CD14-positive monocyte (primary cell): ENCODE measurements around the gene MED26. TPM values are rescaled to one million over a fixed set of nuclear protein-coding genes. Genes with fewer than 3 reads are reported as not detected.

ENCODE experiments used
- DNase-seq, 3 donors: peaks; one replicate each; pipeline ENCODE4 v3.0.0-alpha.2; 2011 to 2022
- H2AFZ ChIP-seq: 2 replicates; pipeline ENCODE4 v1.6.0; 2012; ENCODE audit warnings: mild to moderate bottlenecking, low read depth, low read length, inconsistent platforms; ENCODE audit not compliant: insufficient read depth, poor library complexity, severe bottlenecking
- H3K27ac ChIP-seq, 2 donors: 1 replicate in 1 of 2; 2 replicates in 1 of 2; pipeline ENCODE4 v1.5.1; 2012 to 2013; ENCODE audit warnings: low read length in 2 of 2, control low read depth in 1 of 2, inconsistent platforms in 1 of 2, low read depth in 1 of 2, mild to moderate bottlenecking in 1 of 2
- H3K27me3 ChIP-seq, 2 donors: one replicate each; pipeline versions ENCODE4 v1.6.0 to v1.6.1; 2011 to 2013; ENCODE audit warnings: low read length in 2 of 2; ENCODE audit not compliant: control insufficient read depth in 2 of 2, insufficient read depth in 2 of 2
- H3K36me3 ChIP-seq, 2 donors: replicated peaks in 1 of 2; 1 replicate in 1 of 2; 2 replicates in 1 of 2; pipeline versions ENCODE4 v1.5.1 to v1.6.1; 2012 to 2013; ENCODE audit warnings: low read length in 2 of 2, control low read depth in 1 of 2, inconsistent platforms in 1 of 2, mild to moderate bottlenecking in 1 of 2; ENCODE audit not compliant: insufficient read depth in 2 of 2, control insufficient read depth in 1 of 2
- H3K4me1 ChIP-seq, 2 donors: 1 replicate in 1 of 2; 2 replicates in 1 of 2; pipeline versions ENCODE4 v1.5.1 to v1.6.1; 2012 to 2013; ENCODE audit warnings: low read length in 2 of 2, control low read depth in 1 of 2, inconsistent platforms in 1 of 2, mild to moderate bottlenecking in 1 of 2, moderate library complexity in 1 of 2; ENCODE audit not compliant: insufficient read depth in 2 of 2, control insufficient read depth in 1 of 2
- H3K4me2 ChIP-seq: replicated peaks from 2 replicates; pipeline ENCODE3; 2012; ENCODE audit warnings: low read length, moderate library complexity, mild to moderate bottlenecking; ENCODE audit not compliant: poor library complexity, severe bottlenecking; ENCODE audit errors: extremely low read depth
- H3K4me3 ChIP-seq, 3 experiments: fragments of 200-600 bp in 1 of 3; sonication (generic) in 1 of 3; replicated peaks in 1 of 3; 1 replicate in 2 of 3; 2 replicates in 1 of 3; pipeline ENCODE4 v1.5.1; 2011 to 2013; ENCODE audit warnings: low read length in 3 of 3, mild to moderate bottlenecking in 3 of 3, control low read depth in 2 of 3, low read depth in 2 of 3, inconsistent platforms in 1 of 3, moderate library complexity in 1 of 3
- H3K79me2 ChIP-seq: 2 replicates; pipeline ENCODE4 v1.6.0; 2012; ENCODE audit warnings: mild to moderate bottlenecking, control low read depth, inconsistent platforms, low read length, moderate library complexity; ENCODE audit not compliant: insufficient read depth
- H3K9ac ChIP-seq: 2 replicates; pipeline ENCODE4 v1.6.0; 2017; ENCODE audit warnings: low read length, mild to moderate bottlenecking; ENCODE audit not compliant: insufficient read depth, poor library complexity, severe bottlenecking
- H3K9me3 ChIP-seq, 2 donors: replicated peaks in 1 of 2; 1 replicate in 1 of 2; 2 replicates in 1 of 2; pipeline versions ENCODE4 v1.5.1 to v1.6.1; 2012 to 2013; ENCODE audit warnings: low read length in 2 of 2, control low read depth in 1 of 2; ENCODE audit not compliant: control insufficient read depth in 1 of 2, insufficient read depth in 1 of 2
- H4K20me1 ChIP-seq: 2 replicates; pipeline ENCODE4 v1.6.0; 2012; ENCODE audit warnings: mild to moderate bottlenecking, low read length, control low read depth, moderate library complexity; ENCODE audit not compliant: insufficient read depth
- H3K27ac Mint-ChIP-seq, 7 donors: one replicate each; pipeline ENCODE4 v1.8.0; 2020; ENCODE audit warnings: mild to moderate bottlenecking in 7 of 7, mixed read lengths in 7 of 7, moderate library complexity in 6 of 7, inconsistent platforms in 2 of 7
- H3K27me3 Mint-ChIP-seq, 3 donors: one replicate each; pipeline ENCODE4 v1.8.0; 2021 to 2022; ENCODE audit warnings: low read depth in 3 of 3, mild to moderate bottlenecking in 3 of 3, mixed read lengths in 3 of 3, moderate library complexity in 3 of 3, inconsistent platforms in 1 of 3
- H3K36me3 Mint-ChIP-seq, 2 donors: one replicate each; pipeline ENCODE4 v1.8.0; 2020; ENCODE audit warnings: mixed read lengths in 2 of 2, inconsistent platforms in 1 of 2, mild to moderate bottlenecking in 1 of 2
- H3K4me1 Mint-ChIP-seq: one replicate; pipeline ENCODE4 v1.8.0; 2020; ENCODE audit warnings: mild to moderate bottlenecking, mixed read lengths
- H3K4me3 Mint-ChIP-seq, 2 donors: one replicate each; pipeline ENCODE4 v1.8.0; 2020; ENCODE audit warnings: mild to moderate bottlenecking in 2 of 2, mixed read lengths in 2 of 2, moderate library complexity in 1 of 2
- H3K9me3 Mint-ChIP-seq, 7 donors: one replicate each; pipeline ENCODE4 v1.8.0; 2020 to 2022; ENCODE audit warnings: mixed read lengths in 7 of 7, mild to moderate bottlenecking in 6 of 7, moderate library complexity in 6 of 7, inconsistent platforms in 2 of 7
- WGBS: methylation state at CpG from one replicate; pipeline ENCODE4 v1.1.5; 2013; ENCODE audit warnings: missing lambda C conversion rate; ENCODE audit not compliant: insufficient coverage; 5-methylcytosine and 5-hydroxymethylcytosine counted together
- intact Hi-C, 2 donors: fragments of 100-400 bp; cut with micrococcal nuclease; formaldehyde crosslinking; loops; one replicate each; pipeline versions ENCODE4 v1.15.0 to v1.15.1; 2023
- polyA plus RNA-seq, 3 donors: library from polyadenylated mRNA; depleted of rRNA in 1 of 3; unstranded in 2 of 3; stranded (reverse) in 1 of 3; fragments of 300-500 nt in 2 of 3; fragments of >200 nt in 1 of 3; fragmentation: Illumina TruSeq in 2 of 3; gene quantifications; 1 replicate in 2 of 3; 2 replicates in 1 of 3; pipeline ENCODE4 v1.2.3, GENCODE V29; 2012 to 2021
- TF ChIP-seq, protein P1 (sequence below): fragments of 200-600 bp; IDR thresholded peaks from one replicate; pipeline ENCODE4 v1.8.0; 2022; ENCODE audit warnings: antibody characterized with exemption, mild to moderate bottlenecking

MED26 gene
- polyA plus RNA-seq, 3 donors, result 1.1 to 7.1 (median 2.1) TPM

DNA sequence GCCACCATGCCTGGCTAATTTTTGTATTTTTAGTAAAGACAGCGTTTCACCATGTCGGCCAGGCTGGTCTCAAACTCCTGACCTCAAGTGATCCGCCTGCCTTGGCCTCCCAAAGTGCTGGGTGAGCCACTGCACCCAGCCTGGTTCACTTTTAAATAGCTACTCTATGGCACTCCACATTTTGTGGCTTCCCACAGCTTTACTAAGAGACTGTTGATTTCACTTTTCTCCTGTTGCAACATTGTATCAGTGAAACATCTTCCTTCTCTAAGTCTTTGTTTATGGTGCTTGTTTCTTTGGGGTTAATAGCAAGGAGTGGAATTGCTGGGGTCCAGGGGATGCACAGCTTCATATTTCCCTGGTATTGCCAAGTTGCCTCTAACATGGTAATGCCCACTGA is 45.2 kb upstream of the MED26 start:
- peaks cover 50% of the 10 kb centered on the region for H3K4me1 Mint-ChIP-seq
- Histone ChIP-seq H3K9me3 (no peaks in the 10 kb centered on the region), H3K4me2 (peak overlapping the region; percentile 19), H4K20me1 (no peaks in the 10 kb centered on the region), H3K27ac (peak overlapping the region; percentile 33 to 79), H3K9ac (no peak overlapping the region), H3K4me1 (peaks cover 44 to 71% of the 10 kb centered on the region in 2 donors), H2AFZ (no peak overlapping the region), H3K79me2 (peaks cover 9% of the 10 kb centered on the region), H3K36me3 (peaks cover 0 to 6% of the 10 kb centered on the region in 2 donors), H3K27me3 (no peaks in the 10 kb centered on the region), H3K4me3 (peak overlapping the region in 1 of 3 experiments; percentile 21)
- H3K36me3 Mint-ChIP-seq, result peaks cover 7 to 24% of the 10 kb centered on the region in 2 donors
- peak overlapping the region in 1 of 2 donors; percentile 13 for H3K4me3 Mint-ChIP-seq
- 37% methylated on average over 3 of the region's 3 CpGs for WGBS
- no peak for DNase-seq
- H3K9me3 Mint-ChIP-seq, result peaks cover 0 to 2% (median 0%) of the 10 kb centered on the region in 7 donors
- intact Hi-C loops, result no loop called here
- TF ChIP-seq, protein P1, sequence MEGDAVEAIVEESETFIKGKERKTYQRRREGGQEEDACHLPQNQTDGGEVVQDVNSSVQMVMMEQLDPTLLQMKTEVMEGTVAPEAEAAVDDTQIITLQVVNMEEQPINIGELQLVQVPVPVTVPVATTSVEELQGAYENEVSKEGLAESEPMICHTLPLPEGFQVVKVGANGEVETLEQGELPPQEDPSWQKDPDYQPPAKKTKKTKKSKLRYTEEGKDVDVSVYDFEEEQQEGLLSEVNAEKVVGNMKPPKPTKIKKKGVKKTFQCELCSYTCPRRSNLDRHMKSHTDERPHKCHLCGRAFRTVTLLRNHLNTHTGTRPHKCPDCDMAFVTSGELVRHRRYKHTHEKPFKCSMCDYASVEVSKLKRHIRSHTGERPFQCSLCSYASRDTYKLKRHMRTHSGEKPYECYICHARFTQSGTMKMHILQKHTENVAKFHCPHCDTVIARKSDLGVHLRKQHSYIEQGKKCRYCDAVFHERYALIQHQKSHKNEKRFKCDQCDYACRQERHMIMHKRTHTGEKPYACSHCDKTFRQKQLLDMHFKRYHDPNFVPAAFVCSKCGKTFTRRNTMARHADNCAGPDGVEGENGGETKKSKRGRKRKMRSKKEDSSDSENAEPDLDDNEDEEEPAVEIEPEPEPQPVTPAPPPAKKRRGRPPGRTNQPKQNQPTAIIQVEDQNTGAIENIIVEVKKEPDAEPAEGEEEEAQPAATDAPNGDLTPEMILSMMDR, result no peak
- H3K27ac Mint-ChIP-seq, result peak overlapping the region; percentile 69 to 89 (median 80)
- H3K27me3 Mint-ChIP-seq, result peaks cover 1 to 2% (median 1%) of the 10 kb centered on the region in 3 donors

DNA sequence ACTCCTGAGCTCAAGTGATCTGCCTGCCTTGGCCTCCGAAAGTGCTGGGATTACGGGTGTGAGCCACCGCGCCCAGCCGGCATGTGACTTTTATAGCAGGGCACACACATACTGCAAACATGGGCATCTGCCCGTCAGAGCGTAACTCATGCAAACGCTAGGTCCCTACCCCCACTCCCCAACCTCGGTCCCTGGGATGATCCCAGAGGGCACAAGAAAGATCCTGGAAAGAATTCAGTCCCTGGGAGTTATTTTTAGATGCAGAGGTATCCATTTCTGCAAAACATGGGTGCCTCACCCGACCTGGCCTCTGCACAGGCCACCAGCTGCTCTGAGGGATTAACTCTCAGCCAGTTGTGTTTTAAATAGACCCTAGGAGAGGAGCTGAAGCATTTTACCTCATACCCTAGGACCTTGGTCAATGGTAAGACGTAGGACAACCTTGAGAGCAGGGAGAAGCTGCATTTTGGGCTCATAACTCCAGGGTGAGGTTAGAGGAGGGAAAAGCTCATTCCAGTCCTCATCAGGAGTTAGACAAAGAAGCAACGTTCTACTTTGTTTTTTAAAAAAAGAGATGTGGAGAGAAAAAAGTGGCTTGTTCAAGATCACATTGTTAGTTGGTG is 43.8 kb upstream of the MED26 start:
- DNase-seq, result no peak
- Histone ChIP-seq H3K9ac (no peak overlapping the region), H3K4me1 (peaks cover 41 to 69% of the 10 kb centered on the region in 2 donors), H3K9me3 (no peaks in the 10 kb centered on the region), H3K36me3 (peaks cover 0 to 6% of the 10 kb centered on the region in 2 donors), H4K20me1 (no peaks in the 10 kb centered on the region), H3K79me2 (peaks cover 6% of the 10 kb centered on the region), H3K4me2 (no peak overlapping the region), H3K27me3 (no peaks in the 10 kb centered on the region), H2AFZ (no peak overlapping the region), H3K4me3 (no peak overlapping the region), H3K27ac (peak overlapping the region in 1 of 2 donors; percentile 51)
- Mint-ChIP-seq H3K4me3 (no peak overlapping the region), H3K27ac (peak overlapping the region in 3 of 7 donors; percentile 3 to 69 (median 30)), H3K27me3 (peaks cover 1 to 2% (median 1%) of the 10 kb centered on the region in 3 donors), H3K36me3 (peaks cover 4 to 24% of the 10 kb centered on the region in 2 donors), H3K4me1 (peaks cover 57% of the 10 kb centered on the region), H3K9me3 (peaks cover 0 to 2% (median 0%) of the 10 kb centered on the region in 7 donors)
- intact Hi-C loops, result no loop called here
- WGBS, result 90% methylated on average over 6 of the region's 12 CpGs
- TF ChIP-seq, protein P1, result no peak
